B cell (primary cell): Measurements from ENCODE around the gene CNOT6.

Experiments used
- CTCF ChIP-seq: fragments of 200-600 bp; IDR thresholded peaks from one replicate; pipeline ENCODE4 v1.8.0; 2022; ENCODE audit warnings: antibody characterized with exemption, mild to moderate bottlenecking
- EZH2 ChIP-seq: IDR thresholded peaks from 2 replicates; pipeline ENCODE4 v1.6.1; 2012; ENCODE audit warnings: borderline replicate concordance, low read depth, mild to moderate bottlenecking, moderate library complexity, low read length; ENCODE audit not compliant: insufficient read depth, poor library complexity, severe bottlenecking

GRCh38 chr5:180471866-180472265 lies 22.3 kb upstream of the CNOT6 start:
- TF ChIP-seq EZH2 (no peak), CTCF (no peak)
